Measurements from ENCODE around the gene TUBB2B. TPM values are rescaled to one million over a fixed set of nuclear protein-coding genes. Genes with fewer than 3 reads are reported as not detected.

Gene TUBB2B
- total and polyA plus RNA-seq, 9 of the 15 experiments (the other 6 are each of a cell fraction or from before 2014, with no cell fraction given), result 0.11 to 9.7 (median 4.6) TPM

DNA sequence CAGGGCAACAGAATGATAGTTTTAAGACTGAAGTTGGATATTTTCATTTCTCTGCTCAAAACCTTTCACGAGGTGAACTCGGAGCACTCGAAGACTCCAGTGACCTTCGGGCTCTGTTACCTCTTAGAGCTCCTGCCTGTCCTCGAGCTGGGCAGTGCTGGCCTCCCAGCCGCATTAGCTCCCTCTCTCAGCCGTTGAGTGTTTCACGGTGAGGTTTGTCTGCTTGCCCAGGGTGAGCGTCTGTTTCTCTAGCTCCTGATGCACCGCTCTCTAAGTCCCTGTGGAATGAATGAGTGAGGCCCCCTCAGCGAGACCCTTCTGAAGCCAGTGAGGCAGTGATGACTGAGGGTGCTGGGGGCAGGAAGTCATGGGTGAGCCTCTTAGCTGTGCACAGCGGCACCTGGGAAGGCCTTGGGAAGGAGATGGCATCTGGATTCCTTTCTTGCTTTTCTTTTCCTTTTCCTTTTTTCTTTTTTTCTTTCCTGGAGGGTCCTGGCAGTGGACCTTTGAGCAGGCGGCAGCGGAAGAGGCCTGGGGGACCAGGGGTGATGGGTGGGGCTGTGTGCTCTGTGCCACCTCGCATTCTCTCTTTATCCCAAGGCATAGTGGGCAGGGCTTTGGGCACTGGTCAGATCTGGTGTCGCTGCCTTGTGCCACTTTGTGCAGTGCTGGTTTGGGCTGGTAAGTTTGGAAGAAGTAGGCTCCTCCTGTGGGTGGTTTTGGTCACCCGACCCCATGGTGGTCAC lies 33.5 kb upstream of the TUBB2B start:
- no peak for ATAC-seq
- peaks cover 72% of the 10 kb centered on the region for H3K79me2 ChIP-seq (ENCODE audit: control insufficient read depth, insufficient read depth, low read length)
- H3K27ac ChIP-seq (ENCODE audit: extremely low read depth, low read depth, low read length), result peak overlapping the region; percentile 54
- peaks cover 35 to 36% of the 10 kb centered on the region in 2 experiments for H3K4me1 ChIP-seq (replicated peaks in 1 of 2; ENCODE audit: control insufficient read depth in 2 of 2, insufficient read depth in 2 of 2, low read length in 2 of 2)
- peaks cover 36% of the 10 kb centered on the region for H4K20me1 ChIP-seq (replicated peaks; ENCODE audit: control insufficient read depth, insufficient read depth, low read length)
- no peak for TF ChIP-seq CREB1 (IDR thresholded peaks at IDR 0.05)
- TF ChIP-seq CREB1 (CRISPR knock-in tag; IDR thresholded peaks at IDR 0.05), result no peak
- 0 out of 2 replicates have a peak, but pooled peaks have one; percentile 23 for TF ChIP-seq HDGF (IDR thresholded peaks at IDR 0.05)
- TF ChIP-seq ZEB2 (IDR thresholded peaks at IDR 0.05), result no peak
- no peak for TF ChIP-seq ZFP1 (CRISPR knock-in tag; IDR thresholded peaks at IDR 0.05)
- no peak overlapping the region for H2AFZ ChIP-seq (ENCODE audit: low read depth, low read length)
- peak overlapping the region; percentile 30; the same call in 1 of the 2 replicates for H3K4me3 ChIP-seq
- peak overlapping the region; percentile 93 for H3K4me2 ChIP-seq (ENCODE audit: insufficient read depth, low read length)
- H3K27me3 ChIP-seq (ENCODE audit: control insufficient read depth in 2 of 2, insufficient read depth in 2 of 2, low read length in 2 of 2), result no peaks in the 10 kb centered on the region
- intact Hi-C loops (cut with micrococcal nuclease), result no loop called here
- DNase-seq (ENCODE audit: extremely low read depth in 1 of 4, low spot score in 3 of 4), result no peak
- CTCF ChIA-PET (ENCODE audit: low intra/inter-chr PET ratio), result no interaction called here
- H3K9me3 ChIP-seq (replicated peaks; ENCODE audit: control insufficient read depth, insufficient read depth, low read depth, low read length), result no peaks in the 10 kb centered on the region
- H3K36me3 ChIP-seq (ENCODE audit: control insufficient read depth, insufficient read depth, low read length), result peaks cover 55% of the 10 kb centered on the region
- WGBS (ENCODE audit: insufficient coverage, low coverage, missing lambda C conversion rate), result 65% methylated on average over 17 of the region's 17 CpGs
- no TSS peak for BruUV-seq (replicated peaks)
- in situ Hi-C loops (cut with MboI), result no loop called here
- POLR2A ChIA-PET, result interaction anchor here (0.6 to 2.2 kb wide), 12 partner anchors 9 to 371 kb away, joined by 3 to 9 read pairs (median 4); partner anchors contain the start of gene TUBB2A
- peak overlapping the region; percentile 67 to 90 for H3K9ac ChIP-seq (ENCODE audit: insufficient read depth in 1 of 2, low read depth in 2 of 2, low read length in 2 of 2)
- FAIRE-seq, result peak; percentile 54
- H3K9me1 ChIP-seq (ENCODE audit: control insufficient read depth, insufficient read depth, low read length), result peaks cover 15% of the 10 kb centered on the region

DNA sequence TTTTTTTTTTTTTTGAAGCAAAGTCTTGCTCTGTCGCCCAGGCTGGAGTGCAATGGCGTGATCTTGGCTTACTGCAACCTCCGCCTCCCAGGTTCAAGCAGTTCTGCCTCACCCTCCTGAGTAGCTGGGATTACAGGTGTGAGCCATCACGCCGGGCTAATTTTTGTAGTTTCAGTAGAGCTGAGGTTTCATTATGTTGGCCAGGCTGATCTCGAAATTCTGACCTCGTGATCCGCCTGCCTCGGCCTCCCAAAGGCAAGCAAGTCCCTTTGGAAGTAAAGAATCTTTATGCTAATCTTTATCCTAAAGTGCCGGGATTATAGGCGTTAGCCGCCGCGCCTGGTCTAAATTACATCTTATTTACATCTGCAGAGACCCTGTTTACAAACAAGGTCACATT lies 32.8 kb upstream of the TUBB2B start:
- peak overlapping the region; percentile 93 for H3K4me2 ChIP-seq (ENCODE audit: insufficient read depth, low read length)
- POLR2A ChIA-PET, result interaction anchor here (0.6 to 2.2 kb wide), 5 partner anchors 103 to 370 kb away, joined by 3 to 9 read pairs (median 3); partner anchors contain the start of gene TUBB2A
- H3K9me1 ChIP-seq (ENCODE audit: control insufficient read depth, insufficient read depth, low read length), result peaks cover 15% of the 10 kb centered on the region
- peaks cover 49% of the 10 kb centered on the region for H3K36me3 ChIP-seq (ENCODE audit: control insufficient read depth, insufficient read depth, low read length)
- no TSS peak for BruUV-seq (replicated peaks)
- H3K27ac ChIP-seq (ENCODE audit: extremely low read depth, low read depth, low read length), result peak overlapping the region; percentile 54
- H3K4me1 ChIP-seq (replicated peaks in 1 of 2; ENCODE audit: control insufficient read depth in 2 of 2, insufficient read depth in 2 of 2, low read length in 2 of 2), result peaks cover 35 to 36% of the 10 kb centered on the region in 2 experiments
- H3K27me3 ChIP-seq (ENCODE audit: control insufficient read depth in 2 of 2, insufficient read depth in 2 of 2, low read length in 2 of 2), result no peaks in the 10 kb centered on the region
- peaks cover 66% of the 10 kb centered on the region for H3K79me2 ChIP-seq (ENCODE audit: control insufficient read depth, insufficient read depth, low read length)
- H2AFZ ChIP-seq (ENCODE audit: low read depth, low read length), result no peak overlapping the region
- no peak for FAIRE-seq
- H3K4me3 ChIP-seq, result peak overlapping the region; percentile 30; the same call in 1 of the 2 replicates
- DNase-seq (ENCODE audit: extremely low read depth in 1 of 4, low spot score in 3 of 4), result no peak
- peak overlapping the region; percentile 67 to 90; a peak in 3 of 4 replicates for H3K9ac ChIP-seq (ENCODE audit: insufficient read depth in 1 of 2, low read depth in 2 of 2, low read length in 2 of 2)
- CTCF ChIA-PET (ENCODE audit: low intra/inter-chr PET ratio), result no interaction called here
- in situ Hi-C loops (cut with MboI) (no loop called here), intact Hi-C loops (cut with micrococcal nuclease) (no loop called here)
- WGBS (ENCODE audit: insufficient coverage, low coverage, missing lambda C conversion rate), result 29% methylated on average over 12 of the region's 14 CpGs
- H4K20me1 ChIP-seq (replicated peaks; ENCODE audit: control insufficient read depth, insufficient read depth, low read length), result peaks cover 35% of the 10 kb centered on the region
- no peaks in the 10 kb centered on the region for H3K9me3 ChIP-seq (replicated peaks; ENCODE audit: control insufficient read depth, insufficient read depth, low read depth, low read length)
- no peak for ATAC-seq
- TF ChIP-seq BCOR (IDR thresholded peaks at IDR 0.05), result no peak
- TF ChIP-seq ZNF212 (CRISPR knock-in tag; IDR thresholded peaks at IDR 0.05), result no peak
- no peak for TF ChIP-seq RNF2 (IDR thresholded peaks at IDR 0.05)
- no peak for TF ChIP-seq ZNF232 (CRISPR knock-in tag; IDR thresholded peaks at IDR 0.05)
